GM18870 (cell line): Measurements from ENCODE around the gene KHDRBS2.
"Not testable (repeated sequence)": the region's sequence is repeated elsewhere in the genome, so short reads cannot be mapped to it uniquely, and the experiment has no call there.

Experiments
- ATAC-seq: cut with Tn5 transposase; IDR thresholded peaks from one replicate; pipeline ENCODE4 v1.9.1; 2021; ENCODE audit warnings: moderate library complexity; ENCODE audit not compliant: unreplicated experiment

The KHDRBS2 gene

DNA sequence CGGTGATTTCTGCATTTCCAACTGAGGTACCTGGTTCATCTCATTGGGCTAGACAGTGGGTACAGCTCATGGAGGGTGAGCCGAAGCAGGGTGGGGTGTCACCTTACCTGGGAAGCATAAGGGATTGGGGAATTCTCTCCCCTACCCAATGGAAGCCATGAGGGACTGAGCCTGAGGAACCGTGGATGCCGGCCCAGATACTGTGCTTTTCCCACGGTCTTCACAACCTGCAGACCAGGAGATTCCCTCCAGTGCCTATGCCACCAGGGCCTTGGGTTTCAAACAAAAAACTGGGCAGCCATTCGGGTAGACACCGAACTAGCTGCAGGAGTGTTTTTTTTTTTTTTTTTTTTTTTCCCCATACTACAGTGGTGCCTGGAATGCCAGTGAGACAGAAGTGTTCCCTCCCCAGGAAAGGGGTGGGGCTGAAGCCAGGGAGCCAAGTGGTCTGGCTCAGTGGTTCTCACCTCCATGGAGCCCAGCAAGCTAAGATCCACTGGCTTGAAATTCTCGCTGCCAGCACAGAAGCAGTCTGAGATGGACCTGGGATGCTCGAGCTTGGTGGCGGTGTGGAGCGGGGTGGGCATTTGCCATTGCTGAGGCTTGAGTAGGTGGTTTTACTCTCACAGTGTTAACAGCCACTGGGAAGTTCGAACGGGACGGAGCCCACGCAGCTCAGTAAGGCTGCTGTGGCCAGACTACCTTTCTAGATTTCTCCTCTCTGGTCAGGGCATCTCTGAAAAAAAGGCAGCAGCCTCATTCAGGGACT is 416.2 kb downstream of the KHDRBS2 start:
- ATAC-seq: no peak

DNA sequence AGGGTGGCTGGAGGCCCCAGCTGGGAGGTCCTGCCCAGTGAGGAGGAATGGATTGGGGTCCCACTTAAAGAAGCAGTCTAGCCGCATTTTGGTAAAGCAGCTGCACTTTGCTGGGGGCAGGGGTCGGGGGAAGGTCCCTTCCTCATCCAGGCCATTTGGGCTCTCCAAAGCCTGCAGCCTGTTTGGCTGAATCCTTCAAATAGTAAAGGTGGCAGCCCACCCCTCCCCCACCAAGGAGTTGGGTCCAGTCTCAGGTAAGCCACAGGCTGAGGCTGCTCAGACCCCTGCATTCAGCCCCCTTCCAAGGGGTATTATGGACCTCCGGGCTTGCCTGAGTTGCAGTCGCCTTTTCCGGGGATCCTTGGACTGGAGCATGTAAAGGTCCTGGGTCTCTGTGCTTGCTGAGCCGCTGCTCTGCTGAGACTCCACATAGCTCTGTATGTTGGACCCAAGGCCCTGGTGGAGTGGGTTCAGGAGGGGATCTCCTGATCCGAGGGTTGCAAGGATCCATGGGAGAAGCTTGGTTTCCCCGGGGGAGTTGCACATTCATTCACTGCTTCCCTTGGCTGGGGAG is 417.4 kb downstream of the KHDRBS2 start:
- no peak for ATAC-seq

DNA sequence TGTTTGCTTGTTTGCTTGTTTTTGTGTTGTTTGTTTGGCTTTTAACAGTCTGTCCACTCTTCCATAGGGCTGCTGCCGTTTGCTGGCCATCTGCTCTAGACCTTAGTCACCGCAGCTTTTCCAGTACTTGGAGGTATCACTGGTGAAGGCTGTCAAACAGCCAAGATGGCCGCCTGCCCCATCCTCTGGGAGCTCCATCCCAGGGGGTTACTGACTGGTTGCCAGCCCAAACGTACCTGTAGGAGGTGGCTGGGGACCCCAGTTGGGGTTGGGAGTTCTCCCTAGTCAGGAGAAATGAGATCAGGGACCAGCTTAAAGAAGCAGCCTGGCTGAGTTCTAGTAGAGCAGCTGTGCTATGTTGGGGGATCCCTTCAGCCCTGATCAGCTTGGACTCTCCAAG is 418.4 kb downstream of the KHDRBS2 start:
- ATAC-seq: no peak

DNA sequence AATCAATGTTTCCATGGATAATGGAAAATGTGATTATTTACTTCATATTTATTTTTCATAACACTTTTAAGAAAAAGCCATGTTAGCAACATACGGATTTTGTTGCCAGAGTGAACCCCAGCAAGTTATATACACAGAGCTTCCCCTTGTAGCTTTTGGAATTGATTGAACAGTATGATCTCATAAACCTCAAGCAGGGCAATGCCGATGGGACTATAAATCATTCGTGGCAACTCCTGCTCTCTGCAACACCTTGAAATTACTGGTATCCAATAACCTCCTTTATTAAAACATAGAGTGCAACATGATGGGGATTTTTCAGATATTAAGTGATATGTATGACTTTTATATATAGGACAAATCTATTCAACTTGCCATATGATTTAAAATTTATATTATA is 428.5 kb downstream of the KHDRBS2 start:
- ATAC-seq: no peak

DNA sequence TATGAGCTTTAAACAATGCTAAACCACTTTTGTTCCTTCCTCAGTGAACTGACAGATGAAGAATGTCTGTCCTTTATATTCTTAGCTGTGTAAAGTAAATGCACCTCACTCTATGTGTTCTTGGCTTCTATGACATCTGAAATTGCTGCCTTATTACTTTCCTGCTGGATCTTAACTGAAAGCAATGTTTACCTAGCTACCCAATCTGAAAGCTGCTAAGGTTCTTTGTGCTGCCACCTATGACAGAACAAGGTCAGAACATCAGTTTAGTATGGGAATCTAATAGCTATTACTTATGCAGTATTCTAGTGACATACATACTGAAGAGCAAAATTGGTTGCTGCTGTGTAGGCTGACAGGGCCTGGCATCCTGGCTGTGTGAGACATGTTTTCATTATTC is 444.1 kb downstream of the KHDRBS2 start:
- no peak for ATAC-seq

DNA sequence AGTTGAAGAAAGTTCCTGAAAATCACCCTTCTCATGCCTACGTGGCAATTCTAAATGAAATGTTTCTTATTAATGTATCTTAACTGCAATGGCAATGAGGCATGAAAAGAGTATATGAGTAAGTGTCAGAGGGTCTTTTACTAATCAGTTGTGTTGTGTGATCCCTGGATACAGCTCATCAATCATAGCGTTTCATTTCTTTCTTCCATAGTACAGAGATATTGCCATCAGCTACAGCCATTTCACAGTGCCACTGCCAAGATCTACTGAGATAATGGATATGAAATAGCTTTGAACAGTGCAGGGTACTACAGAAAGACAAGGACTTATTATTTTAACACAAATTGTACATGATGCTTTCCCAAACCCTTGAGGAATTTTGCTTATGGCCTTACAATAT is 450.8 kb downstream of the KHDRBS2 start:
- no peak for ATAC-seq

DNA sequence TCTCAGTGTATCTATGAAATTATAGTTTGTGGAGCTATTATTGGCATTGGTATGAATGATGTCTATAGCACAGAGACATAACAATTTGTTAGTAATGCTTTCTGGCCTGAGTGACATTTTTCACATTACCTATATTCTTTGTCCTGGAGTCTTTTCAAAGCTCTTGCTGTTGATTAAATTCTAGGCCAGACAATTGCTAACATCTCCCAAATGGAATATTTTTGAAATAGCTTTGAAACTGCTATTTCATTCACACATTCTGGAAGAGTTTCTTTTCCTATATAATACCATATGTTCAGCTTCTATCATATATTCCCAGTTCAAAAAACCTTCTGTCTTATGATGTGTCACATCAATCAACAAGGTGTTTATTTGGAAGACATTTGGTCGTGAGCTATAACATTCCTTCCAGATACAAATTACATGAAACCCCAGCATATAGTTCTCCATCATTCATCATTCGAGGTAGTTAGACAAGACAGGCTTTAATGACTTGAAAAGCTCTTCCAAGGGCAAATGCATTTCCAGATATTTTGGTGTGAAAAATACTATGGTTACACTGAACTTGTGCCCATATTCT is 452.8 kb downstream of the KHDRBS2 start:
- ATAC-seq: no peak

DNA sequence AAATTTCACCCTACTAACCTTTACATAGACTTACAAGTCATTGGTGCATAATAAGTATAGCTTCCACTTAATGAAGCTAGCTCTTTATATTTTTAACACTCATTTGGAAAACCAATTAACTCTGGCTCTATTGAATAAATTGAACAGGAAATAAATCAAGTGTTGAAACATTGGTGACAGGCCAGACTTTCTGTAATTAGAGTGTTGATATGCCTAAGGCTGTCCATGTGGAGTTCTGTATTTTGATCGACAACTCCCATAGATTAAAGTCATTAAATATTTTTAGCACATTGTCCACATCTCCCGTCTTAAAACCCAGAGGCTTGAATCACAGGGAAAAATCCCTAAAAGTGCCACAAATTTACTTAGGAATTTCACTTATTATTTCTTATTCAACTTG is 468.3 kb downstream of the KHDRBS2 start:
- ATAC-seq: no peak

DNA sequence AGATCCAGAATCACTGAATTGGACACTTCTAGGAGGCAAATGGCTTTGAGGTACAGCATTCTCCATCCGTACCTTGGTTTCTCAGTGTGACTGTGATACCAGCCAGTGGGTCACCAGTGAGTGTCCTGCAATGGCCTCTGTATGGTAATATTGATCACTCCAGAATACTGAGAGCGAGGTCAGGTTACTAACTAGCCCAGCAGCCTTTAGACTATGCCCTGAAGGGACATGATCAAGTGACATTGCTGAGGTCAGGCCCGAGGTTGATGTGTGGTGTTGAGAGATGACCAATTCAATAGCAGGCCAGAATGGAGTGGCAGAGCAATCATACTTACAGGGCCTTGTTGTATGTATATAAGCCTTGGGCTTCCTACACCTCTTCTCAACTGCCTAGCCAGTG is 476.0 kb downstream of the KHDRBS2 start:
- ATAC-seq: no peak

DNA sequence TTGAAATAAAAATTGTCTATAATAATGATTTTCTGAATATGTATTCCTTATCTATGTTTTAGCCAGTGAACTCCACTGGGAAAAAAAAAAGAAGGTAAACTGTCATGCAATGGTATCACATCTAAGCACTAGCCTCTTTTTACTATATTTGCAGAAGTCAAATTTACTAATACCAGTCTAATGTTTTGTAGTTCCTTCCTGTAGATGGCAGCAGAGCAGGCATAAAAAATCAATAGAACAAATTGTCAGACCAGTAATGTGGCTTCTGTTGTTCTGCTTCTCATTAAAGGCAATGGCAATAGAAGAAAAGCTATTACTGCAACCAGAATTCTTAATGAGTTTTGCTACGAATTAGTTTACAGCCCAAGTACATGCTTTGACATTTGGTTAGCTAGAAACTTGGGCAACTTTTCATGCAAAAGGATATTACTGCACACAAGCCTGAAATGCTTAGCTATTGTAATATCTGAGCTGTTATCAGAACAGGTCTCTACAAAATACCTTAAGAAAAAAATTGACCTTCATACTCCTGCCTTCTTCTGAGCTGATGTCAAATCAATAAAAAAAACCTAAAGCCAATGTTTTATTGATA is 476.9 kb downstream of the KHDRBS2 start:
- peak; percentile 65 for ATAC-seq

DNA sequence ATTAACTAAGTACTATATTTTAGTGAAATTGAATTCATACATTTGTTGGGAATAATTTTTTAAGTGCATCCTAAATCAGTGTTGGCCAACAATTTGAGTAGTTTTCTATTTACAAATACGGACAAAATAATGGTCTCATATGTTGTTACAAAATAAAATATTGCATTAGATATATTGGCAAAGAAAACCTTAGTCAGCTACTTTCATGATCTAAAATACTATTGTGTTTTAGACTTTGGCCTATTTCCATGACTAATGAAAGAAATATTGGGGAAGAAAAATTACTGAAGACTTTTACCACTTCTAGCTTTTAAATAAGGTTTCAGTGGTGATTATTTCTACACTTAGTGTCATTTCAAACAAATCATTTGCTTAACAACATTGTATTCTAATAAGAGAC is 498.0 kb downstream of the KHDRBS2 start:
- no peak for ATAC-seq

DNA sequence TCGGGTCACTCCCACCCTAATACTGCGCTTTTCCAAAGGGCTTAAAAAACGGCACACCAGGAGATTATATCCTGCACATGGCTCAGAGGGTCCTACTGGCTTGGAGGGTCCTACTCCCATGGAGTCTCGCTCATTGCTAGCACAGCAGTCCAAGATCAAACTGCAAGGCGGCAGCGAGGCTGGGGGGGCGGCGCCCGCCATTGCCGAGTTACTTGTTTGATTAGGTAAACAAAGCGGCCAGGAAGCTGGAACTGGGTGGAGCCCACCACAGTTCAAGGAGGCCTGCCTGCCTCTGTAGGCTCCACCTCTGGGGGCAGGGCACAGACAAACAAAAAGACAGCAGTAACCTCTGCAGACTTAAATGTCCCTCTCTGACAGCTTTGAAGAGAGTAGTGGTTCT is 516.6 kb downstream of the KHDRBS2 start:
- ATAC-seq: not testable (repeated sequence)

DNA sequence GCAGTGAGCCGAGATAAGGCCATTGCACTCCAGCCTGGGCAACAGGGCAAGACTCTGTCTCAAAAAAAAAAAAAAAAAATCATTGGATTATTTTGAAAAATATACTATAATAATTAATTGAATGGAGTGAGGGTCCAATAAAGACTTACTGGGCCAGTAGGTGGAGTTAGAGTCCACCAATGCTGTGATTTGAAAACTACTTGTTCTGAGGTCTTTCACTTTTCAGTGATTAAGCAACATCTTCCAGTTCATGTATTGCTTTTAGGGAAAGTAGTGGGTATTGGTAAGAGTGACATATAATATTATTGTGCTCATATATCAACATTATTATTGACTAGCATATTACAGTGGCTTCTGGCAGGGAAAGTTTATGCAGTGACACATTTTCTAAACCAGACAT is 530.3 kb downstream of the KHDRBS2 start:
- no peak for ATAC-seq

DNA sequence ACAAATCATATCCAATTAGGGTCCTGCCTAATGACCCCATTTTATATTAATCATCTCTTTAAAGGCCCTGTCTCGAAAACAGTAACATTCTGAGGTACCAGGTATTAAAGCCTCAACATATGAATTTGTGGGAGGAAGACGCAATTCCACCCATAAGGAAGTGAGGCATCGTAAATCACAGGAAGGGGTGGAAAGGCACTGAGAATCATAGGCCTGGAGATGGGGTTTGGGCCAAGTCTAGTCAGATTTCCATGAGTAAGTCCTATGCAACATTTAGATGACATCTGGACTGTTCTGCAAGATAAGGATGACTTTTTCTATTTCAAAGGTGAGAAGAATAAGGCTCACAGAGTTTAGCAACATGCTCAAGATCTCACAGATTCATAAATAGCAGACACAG is 534.0 kb downstream of the KHDRBS2 start:
- no peak for ATAC-seq

DNA sequence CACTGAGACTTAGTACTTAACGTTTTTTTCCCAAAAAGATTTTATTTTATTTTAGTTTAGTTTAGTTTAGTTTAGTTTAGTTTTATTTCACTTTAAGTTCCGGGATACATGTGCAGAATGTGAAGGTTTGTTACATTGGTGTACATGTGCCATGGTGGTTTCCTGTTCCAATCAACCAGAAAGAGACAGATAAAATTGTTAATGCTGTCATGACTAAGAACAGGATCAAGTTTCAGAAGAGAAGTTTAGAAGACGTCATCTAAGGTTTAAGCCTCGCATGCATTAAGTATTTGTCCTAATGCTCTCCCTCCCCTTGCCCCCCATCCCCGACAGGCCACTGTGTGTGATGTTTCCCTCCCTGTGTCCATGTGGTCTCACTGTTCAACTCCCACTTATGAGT is 540.0 kb downstream of the KHDRBS2 start:
- ATAC-seq: no peak

DNA sequence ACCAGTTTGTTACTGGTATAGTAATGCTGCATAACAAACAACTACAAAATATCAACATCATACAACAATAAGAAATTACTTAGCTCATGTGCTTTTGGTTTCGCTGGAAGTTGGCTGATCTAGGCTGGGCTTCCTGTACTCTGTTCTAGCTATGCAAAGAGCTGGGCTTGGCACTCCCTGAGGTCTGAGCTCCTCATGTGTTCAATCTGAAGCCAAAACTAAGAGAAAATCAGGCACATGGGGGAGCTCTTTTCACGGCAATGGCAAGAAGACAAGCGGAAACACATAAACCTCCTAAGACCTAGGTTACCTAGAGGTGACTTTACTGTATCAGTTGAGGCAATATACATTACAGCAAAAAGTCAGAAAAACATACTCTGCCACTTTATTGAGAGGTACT is 574.2 kb downstream of the KHDRBS2 start:
- no peak for ATAC-seq

DNA sequence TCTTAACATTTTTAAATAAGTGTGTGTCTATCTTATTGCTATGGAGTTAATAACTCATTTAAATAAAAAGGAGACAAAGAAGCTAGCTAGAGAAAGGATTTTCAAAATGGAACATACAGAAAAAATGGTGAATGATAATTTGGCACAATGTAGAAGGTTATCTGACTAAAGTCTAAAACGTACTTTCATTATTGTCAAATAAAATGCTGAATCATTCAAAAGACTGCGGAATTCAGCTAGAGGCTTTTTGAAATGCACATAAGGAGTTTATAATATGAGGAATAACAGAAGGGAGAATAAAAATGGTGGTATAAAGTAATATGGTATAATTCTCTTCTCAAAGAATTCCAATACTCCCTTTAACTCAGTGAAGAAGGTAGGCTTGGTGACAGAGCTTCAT is 597.9 kb downstream of the KHDRBS2 start:
- ATAC-seq: no peak

DNA sequence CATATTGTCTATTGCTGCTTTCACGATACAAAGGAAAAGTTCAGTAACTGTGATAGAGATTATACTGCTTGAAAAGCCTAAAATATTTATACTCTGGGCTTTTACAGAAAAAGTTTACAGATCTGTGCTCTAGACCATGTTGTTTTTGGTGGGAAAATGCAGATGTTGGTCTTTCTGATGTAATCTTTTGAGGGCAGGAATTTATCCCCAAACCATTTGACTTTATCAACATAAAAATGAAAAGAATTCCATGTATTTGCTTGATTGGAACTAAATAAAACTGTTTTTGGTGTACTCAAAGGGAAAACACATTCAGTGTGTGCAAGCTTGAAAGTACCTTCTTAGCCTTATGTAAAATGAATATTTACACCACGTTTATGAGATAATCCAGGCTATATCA is 603.5 kb downstream of the KHDRBS2 start:
- ATAC-seq: no peak

DNA sequence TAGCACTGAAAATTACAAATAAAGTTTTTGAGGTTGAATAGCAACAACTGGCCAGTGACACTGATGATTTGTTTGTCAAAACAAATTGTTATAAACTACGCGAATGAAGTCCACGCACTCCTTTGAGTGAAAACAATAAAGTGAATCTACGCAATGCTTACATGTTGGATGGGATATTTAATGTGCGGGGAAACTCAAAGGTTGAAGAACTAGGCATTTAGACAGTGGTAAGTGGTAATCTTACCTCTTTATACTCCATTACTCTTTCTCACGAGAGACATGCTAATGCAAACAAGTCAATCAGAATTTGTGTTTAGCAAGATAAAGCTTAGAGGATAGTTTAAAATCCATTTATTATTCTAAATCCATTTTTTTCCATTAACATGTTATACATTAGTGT is 606.4 kb downstream of the KHDRBS2 start:
- no peak for ATAC-seq

DNA sequence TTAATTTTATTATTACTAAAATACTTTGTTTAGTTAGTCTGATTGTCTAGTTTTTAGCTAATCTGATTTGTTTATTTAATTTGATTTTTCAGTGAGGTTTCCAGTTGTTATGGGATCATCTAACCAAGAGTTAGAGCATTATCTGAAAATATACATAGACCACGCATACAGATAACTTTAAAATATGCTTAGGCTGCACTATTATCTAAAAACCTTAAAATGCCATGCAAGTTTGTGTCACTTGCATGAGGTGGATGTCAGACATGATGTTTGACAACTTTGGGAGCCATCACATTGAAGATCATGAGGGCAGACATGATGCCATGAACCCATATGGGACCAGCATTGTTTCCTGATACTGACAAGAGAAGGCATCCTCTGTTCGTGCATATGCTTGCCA is 610.3 kb downstream of the KHDRBS2 start:
- no peak for ATAC-seq

DNA sequence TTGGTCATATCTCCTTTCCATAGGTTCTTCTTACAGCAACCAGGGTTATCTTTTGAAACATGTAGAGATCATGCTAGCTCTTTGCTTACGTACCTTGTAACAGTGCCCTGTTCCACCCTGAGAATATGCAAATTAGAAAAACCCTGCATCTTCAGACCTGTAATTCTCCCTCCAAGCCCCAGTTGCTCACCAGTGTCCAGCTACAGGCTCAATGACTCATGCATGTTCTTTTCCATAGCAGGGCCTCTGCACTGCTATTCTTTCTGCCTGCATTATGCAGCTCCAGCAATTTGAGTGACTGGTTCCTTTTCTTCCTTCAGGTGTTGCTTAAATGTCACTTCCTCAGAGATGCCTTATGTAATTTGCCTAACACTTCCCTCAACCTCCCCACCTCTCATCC is 636.2 kb downstream of the KHDRBS2 start:
- no peak for ATAC-seq

DNA sequence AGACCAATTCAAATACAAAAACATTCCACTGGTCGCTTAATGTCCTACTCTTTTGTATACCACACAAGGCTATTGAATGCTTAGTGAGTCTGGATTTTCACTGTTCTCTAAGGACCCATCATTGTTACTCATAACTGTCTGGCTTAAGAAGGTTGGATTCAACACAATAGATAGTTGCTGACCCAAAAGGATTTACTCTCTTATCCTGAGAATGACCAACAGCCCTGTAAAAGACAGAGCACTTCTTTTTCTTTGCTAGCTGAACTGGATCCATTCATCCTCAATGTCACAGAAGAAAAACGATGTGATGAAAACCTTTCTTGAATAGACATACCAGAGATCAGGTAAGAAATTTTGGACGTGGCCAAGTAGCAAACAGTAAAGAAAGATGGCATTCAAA is 645.6 kb downstream of the KHDRBS2 start:
- ATAC-seq: no peak
